Cerebellar cortex (tissue), 1 donor: ENCODE data around the gene CASK.
"Not testable (repeated sequence)": the region's sequence is repeated elsewhere in the genome, so short reads cannot be mapped to it uniquely, and the experiment has no call there.

ENCODE experiments used
- DNase-seq: peaks from one replicate; pipeline ENCODE4 v3.0.0-alpha.2; 2015; ENCODE audit warnings: low spot score

Gene CASK

GRCh38 chrX:41516456-41516855 is 406.9 kb downstream of the CASK start:
- DNase-seq = no peak

DNA sequence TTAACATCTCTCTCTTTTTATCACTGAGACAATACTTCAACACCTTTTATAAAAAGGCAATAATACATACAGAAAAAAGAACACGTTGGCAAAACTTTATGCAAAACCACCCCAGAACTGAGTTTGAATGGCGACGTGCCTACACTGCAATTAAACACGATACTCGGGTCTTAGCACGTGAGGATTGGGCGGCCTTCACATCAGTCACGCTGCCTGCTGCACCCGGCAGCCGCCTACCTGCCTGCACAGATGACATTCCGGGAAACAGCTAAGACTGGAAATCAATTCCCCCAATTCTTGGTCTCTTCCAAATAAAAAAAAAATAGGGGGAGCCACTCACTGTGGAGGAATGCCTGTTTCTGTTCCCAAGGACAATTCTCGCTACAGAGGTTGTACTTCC is 408.0 kb downstream of the CASK start:
- DNase-seq = no peak

GRCh38 chrX:41514179-41514578 is 409.2 kb downstream of the CASK start:
- DNase-seq = no peak

- not testable (repeated sequence) for DNase-seq
These were observed 410.5 kb downstream of the CASK start for GRCh38 chrX:41512853-41513252.

GRCh38 chrX:41512394-41512793 is 411.0 kb downstream of the CASK start:
- DNase-seq = no peak

- DNase-seq = no peak
These were observed 415.4 kb downstream of the CASK start for GRCh38 chrX:41507919-41508318.

DNA sequence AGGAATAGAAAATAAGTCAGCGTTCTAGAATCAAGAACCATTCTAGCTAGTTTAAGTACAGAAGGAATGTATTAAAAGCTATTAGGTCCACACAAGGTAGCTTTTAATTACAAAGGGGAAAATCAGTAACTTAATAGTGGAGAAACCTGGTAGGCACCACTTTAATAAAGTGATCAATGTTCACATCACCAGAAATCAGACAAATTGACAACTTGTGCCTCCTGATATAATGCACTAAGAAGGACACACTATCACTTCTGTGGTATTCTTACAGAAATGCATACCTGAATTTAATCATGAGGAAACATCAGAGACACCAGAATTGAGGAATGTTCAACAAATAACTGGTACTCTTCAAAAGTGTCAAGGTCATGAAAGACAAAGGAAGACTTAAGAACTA is 421.4 kb downstream of the CASK start:
- no peak for DNase-seq

DNA sequence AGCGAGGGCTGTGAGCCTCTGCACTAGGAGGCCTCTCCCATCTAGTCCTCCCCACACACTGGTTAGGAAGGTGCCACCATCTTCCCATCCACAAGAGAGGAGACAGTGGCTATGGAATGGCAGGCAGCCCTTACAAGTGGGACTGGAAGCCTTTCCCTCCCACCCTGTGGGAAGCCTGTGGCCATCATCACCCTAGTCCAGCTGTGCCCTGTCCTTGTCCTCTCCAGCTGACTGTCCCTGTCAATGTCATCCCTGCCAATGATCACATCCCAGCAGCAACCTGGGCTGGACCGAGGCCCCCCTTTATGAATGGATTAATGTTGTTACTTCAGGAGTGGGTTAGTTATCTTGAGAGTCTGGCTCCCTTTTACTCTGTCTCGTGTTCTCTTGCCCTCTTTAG is 423.4 kb downstream of the CASK start:
- no peak for DNase-seq

DNA sequence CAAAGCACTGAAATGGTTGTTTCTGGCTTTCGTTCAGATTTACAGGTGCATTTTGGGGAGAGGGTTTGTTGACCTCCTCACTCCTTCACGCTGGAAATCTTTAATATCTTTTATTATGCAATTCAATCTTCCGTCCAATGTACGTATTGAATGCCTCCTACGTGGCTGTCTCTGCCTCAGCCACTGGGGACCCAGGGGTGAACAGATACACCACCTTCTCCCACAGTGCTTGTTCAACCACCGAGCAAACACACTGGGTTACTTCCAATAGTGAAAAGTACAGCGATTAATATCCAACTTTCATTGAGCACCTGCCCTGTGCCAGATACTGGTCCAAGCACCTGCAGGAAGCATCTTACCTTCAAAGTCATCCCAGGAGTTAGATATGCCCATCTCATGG is 424.2 kb downstream of the CASK start:
- DNase-seq = no peak

DNA sequence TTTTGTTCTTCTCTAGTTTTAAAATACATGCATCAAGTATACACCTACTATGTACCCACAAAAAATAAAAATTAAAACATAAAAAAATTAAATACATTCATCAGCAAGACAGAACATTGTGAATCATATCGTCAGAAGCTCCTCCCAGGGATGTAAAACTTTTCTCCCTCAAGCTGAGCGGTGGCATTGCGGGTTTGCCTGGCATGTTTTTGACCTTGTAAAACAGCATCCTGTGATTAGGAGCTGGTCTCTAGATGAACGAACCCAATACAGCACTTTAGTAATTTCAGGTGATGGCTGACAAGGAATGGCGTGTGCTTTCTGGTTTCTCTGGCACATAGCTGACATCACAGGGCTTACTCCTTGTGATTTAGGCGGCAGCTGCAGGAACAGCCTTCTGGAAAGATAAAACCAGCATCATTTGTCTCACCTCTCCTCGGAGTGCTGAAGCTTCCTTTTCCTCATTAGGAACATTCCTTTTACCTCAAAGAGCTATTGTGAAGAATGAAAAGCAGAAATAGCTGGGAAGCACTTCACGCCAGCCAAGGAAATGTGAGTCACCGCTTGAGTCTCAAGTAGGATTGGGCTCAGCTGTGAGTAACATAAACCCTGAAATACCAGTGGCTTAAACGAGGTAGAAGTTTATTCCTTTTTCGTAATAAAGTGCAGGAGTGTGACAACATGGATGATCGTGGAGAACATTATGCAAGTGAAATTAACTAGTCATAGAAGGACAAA is 431.9 kb downstream of the CASK start:
- no peak for DNase-seq

DNA sequence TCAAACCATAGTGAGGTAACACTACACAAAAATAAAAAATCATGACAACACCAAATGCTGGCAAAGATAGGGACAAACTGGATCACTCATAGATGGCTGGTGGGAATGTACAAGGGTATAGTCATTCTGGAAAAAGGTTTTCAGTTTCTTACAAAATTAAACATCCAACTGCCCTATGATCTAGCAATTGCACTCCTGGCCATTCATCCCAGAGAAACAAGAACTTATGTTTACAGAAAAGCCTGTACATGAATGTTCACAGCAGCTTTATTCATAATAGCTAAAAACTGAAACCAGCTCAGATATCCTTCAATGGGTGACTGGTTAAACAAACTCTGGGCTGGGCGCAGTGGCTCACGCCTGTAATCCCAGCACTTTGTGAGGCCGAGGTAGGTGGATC is 432.9 kb downstream of the CASK start:
- no peak for DNase-seq

DNA sequence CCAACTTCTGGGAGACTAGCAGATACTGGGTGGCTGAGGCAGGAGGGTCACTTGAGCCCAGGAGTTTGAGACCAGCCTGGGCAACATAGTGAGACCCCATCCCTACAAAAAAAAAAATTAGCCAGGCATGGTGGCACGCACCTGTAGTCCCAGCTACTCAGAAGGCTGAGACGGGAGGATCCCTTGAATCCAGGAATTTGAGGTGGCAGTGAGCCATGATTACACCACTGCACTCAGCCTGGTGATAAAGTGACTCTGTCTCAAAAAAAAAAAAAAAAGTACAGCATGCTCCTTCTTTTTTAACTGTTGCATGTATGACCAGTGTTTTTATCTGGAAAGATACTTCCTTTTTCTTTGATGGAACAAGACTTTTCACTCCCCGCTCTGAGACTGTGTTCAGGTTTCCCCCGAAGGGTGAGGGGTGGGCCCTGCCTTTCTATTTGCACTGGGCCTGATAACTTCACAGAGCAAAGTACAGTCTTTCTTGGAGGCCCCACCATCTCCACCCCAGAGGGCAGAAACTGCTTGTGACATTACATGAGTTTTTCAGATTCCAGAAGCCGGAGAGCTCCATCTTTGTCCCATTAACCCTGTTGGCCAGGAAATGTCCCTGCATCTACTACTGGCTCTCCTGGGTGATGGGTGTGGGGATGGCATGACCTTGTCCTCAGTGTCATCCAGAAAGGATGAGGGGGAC is 441.1 kb downstream of the CASK start:
- no peak for DNase-seq

GRCh38 chrX:41481264-41482109 is 441.9 kb downstream of the CASK start:
- DNase-seq = no peak

DNA sequence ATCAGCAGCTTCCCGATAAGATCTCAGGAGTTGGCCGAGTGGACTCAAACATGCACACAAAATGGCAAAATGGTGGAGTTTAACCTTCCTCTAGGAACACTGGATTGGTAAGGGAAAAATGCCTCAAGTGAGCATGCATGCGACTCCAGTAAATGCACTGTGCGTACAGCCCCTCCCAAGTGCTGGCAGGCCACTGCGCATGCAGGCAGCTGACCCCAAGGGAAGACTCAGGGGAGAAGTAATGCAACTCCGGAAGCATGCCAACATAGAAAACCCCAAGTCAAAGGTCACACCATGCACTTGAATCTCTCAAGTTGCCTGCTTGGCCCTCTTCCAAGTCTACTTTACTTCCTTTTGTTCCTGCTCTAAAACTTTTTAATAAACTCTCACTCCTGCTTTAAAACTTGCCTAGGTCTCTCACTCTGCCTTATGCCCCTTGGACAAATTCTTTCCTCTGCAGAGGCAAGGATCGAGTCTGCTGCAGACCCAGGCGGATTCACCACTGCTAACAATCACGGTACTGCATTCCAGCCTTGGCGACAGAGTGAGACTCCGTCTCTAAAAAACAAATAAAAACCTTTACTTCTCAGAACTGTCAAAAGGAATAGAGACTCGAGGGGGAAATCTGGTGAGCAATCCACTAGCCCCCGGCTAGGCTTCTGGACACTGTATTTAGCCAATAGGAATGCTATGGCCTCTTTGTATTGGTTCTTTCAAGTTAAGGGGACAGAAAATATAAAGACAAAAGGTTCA is 442.7 kb downstream of the CASK start:
- no peak for DNase-seq

- peak; percentile 9 for DNase-seq
These were observed 444.9 kb downstream of the CASK start for GRCh38 chrX:41478381-41478911.

DNA sequence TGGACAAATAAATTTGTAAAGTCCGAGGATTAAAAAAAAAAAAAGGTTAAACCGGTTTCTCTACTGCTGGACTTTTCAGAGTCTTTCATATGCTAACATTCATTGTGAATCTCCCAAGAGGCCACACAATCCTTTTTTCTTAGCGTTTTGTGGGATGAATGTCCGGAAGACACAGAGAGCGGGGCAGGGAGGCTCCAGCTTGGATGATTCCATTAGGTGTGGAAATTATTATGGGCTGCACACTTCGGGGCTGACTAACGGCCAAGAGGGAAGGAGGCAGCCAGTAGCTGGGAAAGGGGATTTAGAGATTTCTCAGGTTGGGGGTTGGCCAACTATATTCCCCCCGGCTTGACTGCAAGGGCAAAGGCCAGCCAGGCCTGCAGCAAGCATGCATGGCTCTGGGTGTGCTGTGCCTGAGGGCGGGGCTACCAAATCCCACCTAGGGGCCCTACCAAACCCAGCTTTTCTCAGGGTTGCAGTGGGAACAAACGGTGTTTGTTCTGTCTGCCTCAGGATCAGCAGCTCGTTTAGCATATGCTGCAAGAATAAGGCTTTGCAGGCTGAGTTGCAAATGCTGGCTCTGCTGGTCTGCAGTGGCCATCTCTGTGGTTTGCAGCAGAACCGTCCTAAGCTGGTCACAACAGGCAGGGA is 447.6 kb downstream of the CASK start:
- no peak for DNase-seq

DNA sequence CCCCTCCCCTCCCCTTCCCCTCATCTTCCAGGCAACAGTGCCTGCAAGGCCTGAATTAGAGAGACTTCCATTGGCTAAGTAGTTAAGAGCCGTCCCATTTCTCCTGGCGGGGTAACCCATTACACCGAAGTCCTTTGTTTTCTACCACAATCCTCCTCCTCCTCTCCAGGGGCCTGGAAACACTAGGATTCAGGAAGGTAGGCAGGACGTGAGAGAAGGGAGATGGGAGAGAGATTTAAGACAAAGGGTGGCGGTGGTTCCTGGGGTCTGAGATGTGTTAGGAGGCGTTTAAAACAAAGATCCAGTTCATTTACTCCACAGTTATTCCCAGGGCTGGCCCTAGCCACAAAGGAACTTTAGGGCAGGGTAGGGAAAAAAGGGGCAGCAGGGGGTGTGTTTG is 448.2 kb downstream of the CASK start:
- no peak for DNase-seq

- no peak for DNase-seq
These were observed 448.6 kb downstream of the CASK start for GRCh38 chrX:41474726-41475100.

DNA sequence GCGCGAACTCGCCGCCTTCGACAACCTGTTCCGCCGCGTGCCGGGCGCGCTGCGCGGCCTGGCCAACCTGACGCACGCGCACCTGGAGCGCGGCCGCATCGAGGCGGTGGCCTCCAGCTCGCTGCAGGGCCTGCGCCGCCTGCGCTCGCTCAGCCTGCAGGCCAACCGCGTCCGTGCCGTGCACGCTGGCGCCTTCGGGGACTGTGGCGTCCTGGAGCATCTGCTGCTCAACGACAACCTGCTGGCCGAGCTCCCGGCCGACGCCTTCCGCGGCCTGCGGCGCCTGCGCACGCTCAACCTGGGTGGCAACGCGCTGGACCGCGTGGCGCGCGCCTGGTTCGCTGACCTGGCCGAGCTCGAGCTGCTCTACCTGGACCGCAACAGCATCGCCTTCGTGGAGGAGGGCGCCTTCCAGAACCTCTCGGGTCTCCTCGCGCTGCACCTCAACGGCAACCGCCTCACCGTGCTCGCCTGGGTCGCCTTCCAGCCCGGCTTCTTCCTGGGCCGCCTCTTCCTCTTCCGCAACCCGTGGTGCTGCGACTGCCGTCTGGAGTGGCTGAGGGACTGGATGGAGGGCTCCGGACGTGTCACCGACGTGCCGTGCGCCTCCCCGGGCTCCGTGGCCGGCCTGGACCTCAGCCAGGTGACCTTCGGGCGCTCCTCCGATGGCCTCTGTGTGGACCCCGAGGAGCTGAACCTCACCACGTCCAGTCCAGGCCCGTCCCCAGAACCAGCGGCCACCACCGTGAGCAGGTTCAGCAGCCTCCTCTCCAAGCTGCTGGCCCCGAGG is 449.2 kb downstream of the CASK start:
- DNase-seq = no peak

DNA sequence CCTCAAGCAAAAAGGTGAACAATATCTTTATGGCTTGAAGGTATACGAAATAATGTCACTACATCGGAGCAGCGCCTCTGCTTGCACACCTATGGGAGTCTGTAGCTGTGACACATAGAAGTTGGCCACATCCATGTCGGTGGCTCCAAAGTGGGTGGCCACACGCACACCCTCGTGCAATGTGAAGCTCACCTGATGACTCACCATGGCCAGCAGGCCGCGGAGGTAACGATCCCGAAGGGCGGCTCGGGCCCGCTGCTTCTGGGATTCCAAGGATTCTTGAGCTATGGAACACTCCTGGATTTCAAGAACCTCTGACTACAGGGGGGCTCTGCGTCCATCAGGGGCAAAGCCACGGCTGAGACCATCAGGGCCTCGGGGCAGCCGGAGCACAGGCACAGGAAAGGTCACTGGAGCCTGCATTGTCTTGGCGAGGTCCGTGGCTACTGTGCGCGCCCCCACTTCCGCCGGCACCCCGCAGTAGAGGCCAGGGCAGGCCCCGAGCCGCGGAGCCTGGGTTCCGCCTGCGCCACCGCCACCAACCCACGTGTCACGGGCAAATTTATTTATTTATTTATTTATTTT is 451.0 kb downstream of the CASK start:
- no peak for DNase-seq
